ENCODE data around the gene CASK.
"Not testable (repeated sequence)": the region's sequence is repeated elsewhere in the genome, so short reads cannot be mapped to it uniquely, and the experiment has no call there.

CASK gene

DNA sequence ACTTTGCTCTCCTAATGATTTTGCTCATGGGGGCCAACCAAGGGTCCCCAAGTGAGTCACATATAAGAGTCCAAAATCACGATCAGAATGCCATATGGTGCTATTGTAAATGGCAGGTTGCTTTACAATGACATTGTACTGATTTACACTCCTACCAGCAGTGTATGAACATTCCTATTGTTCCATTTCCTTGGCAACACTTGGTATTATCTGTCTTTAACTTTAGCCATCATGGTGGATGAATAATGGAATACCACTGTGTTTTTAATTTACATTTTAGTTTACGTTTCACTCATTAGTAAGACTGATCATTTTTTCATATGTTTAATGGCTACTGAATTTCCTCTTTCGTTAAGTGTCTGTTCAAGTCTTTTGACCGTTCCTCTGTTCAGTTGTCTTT lies 379.7 kb downstream of the CASK start:
- DNase-seq: no peak

- no peak for DNase-seq
Measured at GRCh38 chrX:41543025-41543424, 380.3 kb downstream of the CASK start.

- DNase-seq: no peak
Measured at GRCh38 chrX:41542536-41542935, 380.8 kb downstream of the CASK start.

DNA sequence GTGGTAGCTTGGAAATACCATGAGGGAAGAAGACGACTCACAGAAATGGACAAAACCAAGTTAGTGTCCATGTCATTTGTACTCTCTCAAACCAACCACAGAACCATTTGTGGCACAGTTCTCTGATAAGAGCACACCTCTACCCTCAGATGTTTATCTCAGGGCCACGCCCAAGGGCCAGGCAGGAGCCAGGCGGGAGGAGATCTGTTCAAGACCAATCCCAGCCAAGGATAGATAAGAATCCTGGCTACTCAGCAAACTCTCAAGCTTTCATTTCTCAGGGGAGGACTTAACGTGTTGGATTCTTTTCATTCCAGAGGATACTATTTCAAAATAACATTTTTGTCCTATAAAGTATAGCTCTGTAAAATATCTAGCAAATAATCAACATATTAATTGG lies 381.2 kb downstream of the CASK start:
- DNase-seq: no peak

DNA sequence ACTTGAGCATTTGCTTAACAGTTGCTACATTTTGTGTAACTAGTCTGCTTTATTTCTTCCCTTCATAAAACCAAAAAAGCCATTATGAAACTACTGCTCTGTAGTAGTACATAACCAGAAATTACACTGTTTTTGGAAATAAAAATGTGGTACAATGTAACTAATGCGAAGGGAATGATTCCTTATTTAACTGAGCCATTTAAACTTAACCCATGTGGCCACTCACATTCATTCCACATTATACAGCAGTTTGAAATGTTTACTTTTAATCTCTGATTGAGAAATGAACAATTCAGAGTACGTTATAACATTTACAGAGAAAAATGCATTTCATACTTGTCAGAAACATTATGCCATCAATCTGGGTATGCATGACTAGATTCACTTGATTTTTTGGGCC lies 382.0 kb downstream of the CASK start:
- no peak for DNase-seq

DNA sequence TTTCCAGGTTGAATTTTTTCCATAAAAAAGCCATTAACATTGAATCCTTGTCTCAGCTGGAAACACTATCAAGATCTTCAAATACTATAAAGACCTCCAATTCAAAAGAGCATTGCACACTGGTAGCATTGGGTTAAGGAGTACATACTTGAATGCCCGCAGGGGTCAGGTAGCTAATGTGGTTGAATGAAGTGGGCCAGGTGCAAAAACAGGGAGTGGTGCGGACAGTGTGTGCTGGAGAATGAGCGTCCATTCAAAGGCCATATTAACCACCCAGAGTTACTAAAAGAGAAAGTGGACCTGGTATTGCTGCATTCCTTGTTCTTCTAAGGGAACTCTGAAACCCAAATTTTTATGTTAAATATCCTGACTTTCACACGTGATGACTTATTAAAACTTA lies 384.6 kb downstream of the CASK start:
- DNase-seq: no peak

DNA sequence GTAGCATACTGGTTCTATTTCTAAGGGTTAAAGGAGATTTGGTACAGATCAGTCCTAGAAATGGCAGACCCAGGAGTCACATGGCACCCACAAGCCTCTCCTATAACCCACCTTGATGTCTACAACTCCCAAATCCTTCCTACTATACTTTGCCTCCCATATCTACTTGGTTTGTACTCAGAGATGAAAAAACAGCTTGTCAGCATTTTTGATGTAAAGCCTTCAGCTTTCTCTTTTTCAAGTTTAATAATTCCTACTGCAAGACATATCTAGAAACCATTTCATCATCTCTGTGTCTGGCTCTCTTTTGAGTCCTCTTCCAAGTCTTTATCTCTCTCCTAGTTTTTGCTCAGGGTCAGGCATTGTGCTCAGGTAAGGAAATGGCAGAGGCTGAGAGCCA lies 393.3 kb downstream of the CASK start:
- no peak for DNase-seq

GRCh38 chrX:41529221-41529620 lies 394.1 kb downstream of the CASK start:
- DNase-seq: no peak

DNA sequence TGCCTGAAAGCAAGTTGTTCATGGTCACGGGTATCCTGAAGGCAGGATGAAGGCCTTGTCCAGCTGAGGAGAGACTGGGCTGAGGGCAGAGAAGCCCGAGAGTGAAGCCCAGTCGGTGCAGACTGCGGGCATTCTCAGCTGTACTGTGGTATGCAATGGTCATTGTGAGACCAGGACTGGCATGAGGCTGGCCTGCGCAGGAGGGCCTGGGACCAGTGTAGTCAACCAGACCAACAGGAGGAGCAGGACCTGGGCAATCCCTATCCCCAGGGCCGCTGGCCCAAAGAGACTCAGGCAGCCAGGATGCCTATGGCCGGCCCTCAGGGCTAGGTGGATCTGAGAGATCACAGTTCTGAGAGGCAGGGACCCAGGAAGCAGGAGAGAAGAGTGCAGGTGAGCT lies 394.6 kb downstream of the CASK start:
- no peak for DNase-seq

- DNase-seq: no peak
Measured at GRCh38 chrX:41526925-41527324, 396.4 kb downstream of the CASK start.

DNA sequence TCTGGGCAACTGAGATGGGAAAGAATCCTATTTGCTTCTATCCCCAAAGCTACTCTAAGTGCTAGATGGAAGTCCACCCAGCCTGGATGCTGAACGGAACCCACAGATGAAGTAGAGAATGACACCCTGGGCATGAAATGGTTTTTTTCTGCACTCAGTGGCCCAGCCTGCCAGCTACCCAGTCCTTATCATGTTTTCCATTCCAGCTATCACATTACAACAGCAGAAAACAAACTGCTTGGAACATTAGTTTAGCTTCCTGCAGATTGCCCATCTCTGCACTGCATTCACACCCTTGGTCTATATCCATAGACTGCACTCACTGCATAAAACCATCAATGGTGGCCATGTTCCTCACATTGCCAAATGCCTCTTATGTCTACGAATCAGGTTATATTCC lies 397.1 kb downstream of the CASK start:
- DNase-seq: no peak

DNA sequence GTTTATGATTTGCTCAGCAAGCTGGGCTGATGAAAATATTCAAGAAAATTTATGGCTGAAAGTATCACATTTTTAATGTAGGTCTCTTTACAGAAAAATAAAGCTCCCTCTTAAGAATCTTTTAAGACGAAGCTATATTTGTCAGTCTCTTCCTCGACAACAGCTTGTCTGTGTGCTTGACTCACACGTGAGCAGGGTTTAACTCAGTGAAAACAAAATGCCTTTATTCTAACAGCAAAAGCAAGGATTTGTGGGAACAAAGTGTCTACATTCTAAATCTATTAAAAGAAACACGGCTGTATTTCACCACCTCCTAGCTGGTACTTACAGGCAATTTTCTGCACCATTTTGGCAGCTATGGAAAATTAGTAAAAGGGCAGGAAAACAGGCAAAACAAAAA lies 400.7 kb downstream of the CASK start:
- no peak for DNase-seq

GRCh38 chrX:41522081-41522480 lies 401.3 kb downstream of the CASK start:
- DNase-seq: no peak

GRCh38 chrX:41519468-41519867 lies 403.9 kb downstream of the CASK start:
- no peak for DNase-seq

- DNase-seq: no peak
Measured at GRCh38 chrX:41518841-41519220, 404.5 kb downstream of the CASK start.

DNA sequence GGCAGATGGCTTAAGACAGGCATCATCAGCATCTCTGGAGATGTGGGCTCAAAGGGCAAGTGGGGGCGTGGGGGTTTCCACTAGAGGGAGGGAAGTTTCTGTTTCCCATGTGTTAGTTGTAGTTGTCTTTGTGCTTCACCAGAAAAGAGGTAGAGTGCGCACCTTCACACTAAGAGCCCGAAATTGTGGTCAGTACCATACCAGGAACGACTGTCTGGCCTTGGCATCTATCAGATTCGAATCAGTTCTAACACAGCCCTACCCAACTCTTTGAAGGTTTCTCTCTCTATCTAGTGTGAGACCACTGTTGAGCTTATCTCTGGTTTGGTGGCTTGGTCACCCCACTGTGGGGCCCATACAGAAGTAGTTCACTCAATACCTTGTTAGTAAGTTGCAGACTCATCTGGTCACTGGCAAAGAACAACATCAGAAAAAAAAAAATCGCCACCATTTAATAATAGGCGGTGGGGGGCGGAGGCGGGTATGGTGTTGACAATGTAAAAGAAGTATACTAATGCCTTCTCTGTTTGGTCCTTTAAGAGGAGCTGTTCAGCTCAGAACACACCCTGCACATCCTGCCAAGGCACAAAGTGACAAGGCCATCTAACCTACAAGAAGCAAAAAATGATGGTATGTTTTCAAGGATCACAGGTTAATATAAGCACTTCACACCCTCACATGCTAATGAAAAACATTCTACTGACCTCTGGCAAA lies 405.1 kb downstream of the CASK start:
- no peak for DNase-seq

- DNase-seq: no peak
Measured at GRCh38 chrX:41516999-41517765, 406.2 kb downstream of the CASK start.

- no peak for DNase-seq
Measured at GRCh38 chrX:41516456-41516855, 406.9 kb downstream of the CASK start.

DNA sequence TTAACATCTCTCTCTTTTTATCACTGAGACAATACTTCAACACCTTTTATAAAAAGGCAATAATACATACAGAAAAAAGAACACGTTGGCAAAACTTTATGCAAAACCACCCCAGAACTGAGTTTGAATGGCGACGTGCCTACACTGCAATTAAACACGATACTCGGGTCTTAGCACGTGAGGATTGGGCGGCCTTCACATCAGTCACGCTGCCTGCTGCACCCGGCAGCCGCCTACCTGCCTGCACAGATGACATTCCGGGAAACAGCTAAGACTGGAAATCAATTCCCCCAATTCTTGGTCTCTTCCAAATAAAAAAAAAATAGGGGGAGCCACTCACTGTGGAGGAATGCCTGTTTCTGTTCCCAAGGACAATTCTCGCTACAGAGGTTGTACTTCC lies 408.0 kb downstream of the CASK start:
- DNase-seq: no peak

DNA sequence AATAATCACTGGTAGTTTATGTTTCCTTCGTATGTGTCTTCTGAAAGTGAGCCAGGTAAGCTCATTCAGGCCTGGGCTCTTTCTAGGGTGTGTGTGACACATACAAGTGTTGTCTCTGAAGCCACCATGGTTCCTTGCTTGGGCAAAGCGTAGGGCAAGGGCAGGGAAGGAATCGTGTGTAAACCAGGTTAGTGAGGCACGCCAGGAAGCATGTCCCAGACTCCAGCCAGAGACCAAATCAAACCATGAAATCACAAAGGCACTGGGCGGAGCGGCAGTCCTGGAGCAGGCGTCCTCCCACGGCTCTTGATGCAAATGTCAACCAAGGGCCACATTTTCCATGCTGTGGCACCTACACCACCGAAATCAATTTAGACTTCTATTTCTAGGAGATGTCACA lies 409.2 kb downstream of the CASK start:
- DNase-seq: no peak

- not testable (repeated sequence) for DNase-seq
Measured at GRCh38 chrX:41512853-41513252, 410.5 kb downstream of the CASK start.

DNA sequence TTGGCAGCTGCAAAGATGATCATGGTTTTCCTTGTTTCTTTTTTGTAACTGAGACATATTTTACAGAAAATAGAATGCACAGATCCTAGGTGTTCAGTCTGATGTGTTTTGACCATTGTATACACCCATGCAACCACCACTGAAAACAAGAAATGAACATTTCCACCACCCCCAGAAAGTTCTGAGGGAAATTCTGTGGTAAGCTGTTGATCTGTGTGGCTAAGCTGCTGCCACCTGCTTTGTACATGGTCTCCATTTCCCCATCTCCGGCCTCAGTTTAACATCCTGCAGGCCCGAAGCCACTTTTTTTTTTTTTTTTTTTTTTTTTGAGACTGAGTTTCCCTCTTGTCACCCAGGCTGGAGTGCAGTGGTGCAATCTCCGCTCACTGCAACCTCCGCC lies 411.0 kb downstream of the CASK start:
- no peak for DNase-seq

- DNase-seq: no peak
Measured at GRCh38 chrX:41507919-41508318, 415.4 kb downstream of the CASK start.

DNA sequence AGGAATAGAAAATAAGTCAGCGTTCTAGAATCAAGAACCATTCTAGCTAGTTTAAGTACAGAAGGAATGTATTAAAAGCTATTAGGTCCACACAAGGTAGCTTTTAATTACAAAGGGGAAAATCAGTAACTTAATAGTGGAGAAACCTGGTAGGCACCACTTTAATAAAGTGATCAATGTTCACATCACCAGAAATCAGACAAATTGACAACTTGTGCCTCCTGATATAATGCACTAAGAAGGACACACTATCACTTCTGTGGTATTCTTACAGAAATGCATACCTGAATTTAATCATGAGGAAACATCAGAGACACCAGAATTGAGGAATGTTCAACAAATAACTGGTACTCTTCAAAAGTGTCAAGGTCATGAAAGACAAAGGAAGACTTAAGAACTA lies 421.4 kb downstream of the CASK start:
- DNase-seq: no peak

DNA sequence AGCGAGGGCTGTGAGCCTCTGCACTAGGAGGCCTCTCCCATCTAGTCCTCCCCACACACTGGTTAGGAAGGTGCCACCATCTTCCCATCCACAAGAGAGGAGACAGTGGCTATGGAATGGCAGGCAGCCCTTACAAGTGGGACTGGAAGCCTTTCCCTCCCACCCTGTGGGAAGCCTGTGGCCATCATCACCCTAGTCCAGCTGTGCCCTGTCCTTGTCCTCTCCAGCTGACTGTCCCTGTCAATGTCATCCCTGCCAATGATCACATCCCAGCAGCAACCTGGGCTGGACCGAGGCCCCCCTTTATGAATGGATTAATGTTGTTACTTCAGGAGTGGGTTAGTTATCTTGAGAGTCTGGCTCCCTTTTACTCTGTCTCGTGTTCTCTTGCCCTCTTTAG lies 423.4 kb downstream of the CASK start:
- no peak for DNase-seq

All from NCI-H82 (cell line).